Measurements from ENCODE around the gene STAC3.

Gene STAC3

DNA sequence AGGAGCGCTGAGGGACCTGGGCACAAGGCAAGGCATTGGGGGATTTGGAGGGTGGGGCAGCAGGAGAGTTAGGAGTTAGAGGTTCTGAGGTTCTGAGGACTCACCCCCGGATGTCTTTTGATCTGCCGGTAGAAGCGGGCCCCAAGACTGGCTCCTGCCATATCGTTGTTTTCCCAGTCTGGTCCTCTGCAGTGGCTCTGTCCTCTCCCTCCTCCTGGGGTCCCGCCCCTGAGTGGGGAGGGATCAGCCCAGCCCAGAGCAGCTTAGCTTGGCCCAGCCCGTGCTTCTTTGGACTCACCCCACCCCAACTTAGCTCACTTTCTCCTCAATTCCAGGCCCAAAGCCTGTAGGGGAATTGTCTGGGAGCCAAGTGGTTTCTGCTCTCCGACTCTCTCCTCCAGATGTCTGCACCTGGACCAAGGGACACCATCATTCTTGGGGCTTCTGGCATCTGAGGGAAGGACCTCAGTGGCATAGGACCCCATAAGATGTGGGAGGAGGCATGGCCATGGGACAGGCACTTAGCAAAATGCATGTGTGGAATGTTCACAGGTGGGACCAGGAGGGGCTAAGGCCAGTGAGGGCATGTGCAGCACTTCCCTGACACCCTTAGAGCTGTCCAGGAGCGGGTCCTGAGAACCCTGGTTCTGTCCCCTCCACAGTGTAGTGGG lies 13.9 kb downstream of the STAC3 start:
- no peak for DNase-seq (ENCODE audit: extremely low spot score)
- CTCF ChIA-PET = interaction anchor here (1.3 to 22.8 kb wide), 6 partner anchors 9 to 222 kb away, joined by 3 to 403 read pairs (median 50); partner anchors contain the start of genes GLI1, NXPH4, SHMT2 and STAC3
- POLR2A ChIA-PET = interaction anchor here (6.5 kb wide), 1 partner anchor 7 kb away, joined by 32 read pairs; the partner anchor contains the start of gene SHMT2
- TF ChIP-seq, protein P1, sequence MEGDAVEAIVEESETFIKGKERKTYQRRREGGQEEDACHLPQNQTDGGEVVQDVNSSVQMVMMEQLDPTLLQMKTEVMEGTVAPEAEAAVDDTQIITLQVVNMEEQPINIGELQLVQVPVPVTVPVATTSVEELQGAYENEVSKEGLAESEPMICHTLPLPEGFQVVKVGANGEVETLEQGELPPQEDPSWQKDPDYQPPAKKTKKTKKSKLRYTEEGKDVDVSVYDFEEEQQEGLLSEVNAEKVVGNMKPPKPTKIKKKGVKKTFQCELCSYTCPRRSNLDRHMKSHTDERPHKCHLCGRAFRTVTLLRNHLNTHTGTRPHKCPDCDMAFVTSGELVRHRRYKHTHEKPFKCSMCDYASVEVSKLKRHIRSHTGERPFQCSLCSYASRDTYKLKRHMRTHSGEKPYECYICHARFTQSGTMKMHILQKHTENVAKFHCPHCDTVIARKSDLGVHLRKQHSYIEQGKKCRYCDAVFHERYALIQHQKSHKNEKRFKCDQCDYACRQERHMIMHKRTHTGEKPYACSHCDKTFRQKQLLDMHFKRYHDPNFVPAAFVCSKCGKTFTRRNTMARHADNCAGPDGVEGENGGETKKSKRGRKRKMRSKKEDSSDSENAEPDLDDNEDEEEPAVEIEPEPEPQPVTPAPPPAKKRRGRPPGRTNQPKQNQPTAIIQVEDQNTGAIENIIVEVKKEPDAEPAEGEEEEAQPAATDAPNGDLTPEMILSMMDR (IDR thresholded peaks at IDR 0.05; ENCODE audit: control extremely low read depth, extremely low read depth, low read depth, missing control alignments) = no peak

DNA sequence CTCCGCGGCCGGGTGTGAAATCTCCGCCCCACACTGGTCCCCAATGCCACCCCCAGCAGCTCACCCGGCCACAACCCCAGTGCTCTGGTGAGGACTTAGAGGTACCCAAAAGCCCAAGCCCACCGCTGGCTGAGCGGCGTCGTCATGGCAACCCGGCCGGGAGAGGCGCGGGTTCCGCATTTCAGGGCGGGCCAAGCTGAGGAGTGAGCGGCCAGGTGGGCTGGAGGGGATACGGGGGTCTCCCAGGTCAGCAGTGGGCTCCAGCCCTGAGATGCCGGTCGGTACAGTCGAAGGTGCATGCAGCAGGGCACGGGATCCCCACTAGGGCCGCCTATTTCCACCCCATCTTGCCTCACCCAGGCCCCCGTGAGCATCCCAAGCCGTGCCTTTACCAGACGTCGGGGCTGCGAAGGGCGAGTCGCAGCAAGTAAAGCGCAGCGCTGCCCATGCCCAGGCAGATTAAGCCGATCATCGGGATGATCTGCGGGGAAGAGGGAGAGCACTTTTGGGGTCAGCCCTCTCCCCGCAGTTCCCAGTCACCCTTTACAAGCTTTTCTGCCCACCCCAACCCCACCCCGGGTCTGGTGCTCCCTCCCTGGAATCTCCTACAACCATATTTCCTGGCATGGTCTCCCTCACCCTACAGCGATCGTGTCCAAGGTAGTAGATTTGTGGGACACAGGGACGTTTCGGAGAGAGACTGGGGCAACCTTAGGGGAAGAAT lies 14.6 kb downstream of the STAC3 start:
- TF ChIP-seq, protein P1 (IDR thresholded peaks at IDR 0.05; ENCODE audit: control extremely low read depth, extremely low read depth, low read depth, missing control alignments) = no peak
- DNase-seq (ENCODE audit: extremely low spot score) = no peak
- ChIA-PET POLR2A (no interaction called here), CTCF (interaction anchor here (1.0 to 22.8 kb wide), 6 partner anchors 9 to 143 kb away, joined by 3 to 403 read pairs (median 30); partner anchors contain the start of genes NXPH4 and SHMT2)

DNA sequence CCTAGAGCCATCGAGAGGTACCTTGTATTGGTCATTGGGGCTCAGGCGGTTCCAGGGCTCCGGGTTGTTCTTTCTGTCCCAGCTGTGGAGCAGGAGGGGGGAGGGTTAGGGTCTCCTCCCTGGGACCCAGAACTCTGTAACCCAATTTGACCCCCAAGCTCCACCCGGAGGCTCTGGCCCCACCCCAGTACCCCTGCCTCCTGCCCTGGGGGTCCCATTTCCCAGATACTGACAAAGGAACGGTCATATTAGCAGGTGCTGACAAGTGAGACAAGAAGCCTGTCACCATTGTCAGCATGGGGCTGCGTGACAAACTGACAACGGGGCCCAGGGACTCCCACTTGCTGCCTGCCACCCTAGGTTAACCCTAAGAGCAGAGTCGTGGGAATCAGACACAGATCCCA lies 15.3 kb downstream of the STAC3 start:
- ChIA-PET CTCF (interaction anchor here (1.0 to 22.8 kb wide), 3 partner anchors 9 to 21 kb away, joined by 4 to 403 read pairs (median 9); partner anchors contain the start of gene NXPH4), POLR2A (no interaction called here)
- no peak for DNase-seq (ENCODE audit: extremely low spot score)
- TF ChIP-seq, protein P1 (IDR thresholded peaks at IDR 0.05; ENCODE audit: control extremely low read depth, extremely low read depth, low read depth, missing control alignments) = no peak

DNA sequence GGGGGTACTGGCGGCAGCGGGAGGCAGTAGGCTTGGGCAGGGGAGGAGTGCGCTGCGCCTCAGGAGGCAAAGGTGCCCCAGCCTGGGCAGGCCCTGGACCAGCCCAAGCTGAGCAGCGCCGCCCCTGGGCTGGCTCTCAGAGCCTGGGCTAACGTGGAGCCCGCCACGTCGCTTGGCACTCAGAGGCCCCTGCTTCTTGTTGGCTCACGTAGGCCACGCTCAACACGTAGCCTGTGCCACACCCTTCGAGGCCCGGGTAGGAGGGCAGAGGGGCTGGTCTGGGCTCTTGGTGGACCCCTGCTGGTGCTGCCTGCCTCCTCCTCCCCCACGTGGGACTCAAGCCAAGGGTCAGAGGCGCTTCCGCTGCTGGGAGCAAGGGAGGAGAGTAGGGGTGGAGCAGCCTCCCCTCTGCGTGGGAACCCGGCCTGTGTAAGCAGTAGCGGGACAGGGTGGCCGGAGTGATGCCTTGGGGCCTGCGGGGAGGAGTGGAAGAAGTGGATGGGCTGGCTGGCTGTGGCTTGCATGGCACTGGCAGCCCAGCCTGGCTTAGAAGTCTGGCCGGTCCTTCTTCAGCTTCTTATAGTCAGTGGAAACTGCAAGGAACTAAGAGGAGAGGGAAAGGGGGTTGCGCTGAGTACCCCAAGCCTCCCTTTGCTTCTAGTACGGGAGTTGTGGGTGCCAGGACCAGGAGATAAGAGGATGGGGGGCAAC lies 15.8 kb downstream of the STAC3 start:
- DNase-seq (ENCODE audit: extremely low spot score) = no peak
- TF ChIP-seq, protein P1 (IDR thresholded peaks at IDR 0.05; ENCODE audit: control extremely low read depth, extremely low read depth, low read depth, missing control alignments) = no peak
- ChIA-PET CTCF (interaction anchor here (1.0 to 22.8 kb wide), 3 partner anchors 9 to 21 kb away, joined by 4 to 403 read pairs (median 9); partner anchors contain the start of gene NXPH4), POLR2A (no interaction called here)

DNA sequence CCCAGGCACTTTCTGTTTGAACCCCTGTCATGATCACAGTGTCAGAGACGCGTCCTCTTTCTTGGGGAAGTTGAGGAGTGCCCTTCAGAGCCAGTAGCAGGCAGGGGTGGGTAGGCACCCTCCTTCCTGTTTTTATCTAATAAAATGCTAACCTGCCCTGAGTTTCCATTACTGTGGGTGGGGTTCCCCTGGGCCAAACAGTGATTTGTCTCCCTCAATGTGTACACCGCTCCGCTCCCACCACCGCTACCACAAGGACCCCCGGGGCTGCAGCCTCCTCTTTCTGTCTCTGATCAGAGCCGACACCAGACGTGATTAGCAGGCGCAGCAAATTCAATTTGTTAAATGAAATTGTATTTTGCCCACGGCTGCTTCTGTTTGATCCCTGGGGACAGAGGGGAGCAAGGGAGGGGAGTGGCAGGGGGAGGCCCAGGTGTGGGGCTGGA lies 16.4 kb downstream of the STAC3 start:
- ChIA-PET CTCF (interaction anchor here (2.4 to 22.8 kb wide), 3 partner anchors 6 to 20 kb away, joined by 9 to 403 read pairs (median 348); partner anchors contain the start of gene NXPH4), POLR2A (no interaction called here)
- DNase-seq (ENCODE audit: extremely low spot score) = no peak
- TF ChIP-seq, protein P1 (IDR thresholded peaks at IDR 0.05; ENCODE audit: control extremely low read depth, extremely low read depth, low read depth, missing control alignments) = no peak

DNA sequence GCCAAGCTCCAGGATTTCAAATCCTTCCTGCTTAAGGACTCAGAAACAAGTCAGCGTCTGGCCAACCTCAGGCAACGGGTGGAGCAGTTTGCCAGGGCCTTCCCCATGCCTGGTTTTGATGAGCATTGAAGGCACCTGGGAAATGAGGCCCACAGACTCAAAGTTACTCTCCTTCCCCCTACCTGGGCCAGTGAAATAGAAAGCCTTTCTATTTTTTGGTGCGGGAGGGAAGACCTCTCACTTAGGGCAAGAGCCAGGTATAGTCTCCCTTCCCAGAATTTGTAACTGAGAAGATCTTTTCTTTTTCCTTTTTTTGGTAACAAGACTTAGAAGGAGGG lies 16.8 kb downstream of the STAC3 start:
- no peak for DNase-seq (ENCODE audit: extremely low spot score)
- ChIA-PET CTCF (interaction anchor here (1.3 to 22.8 kb wide), 4 partner anchors 7 to 123 kb away, joined by 4 to 403 read pairs (median 178); partner anchors contain the start of genes NXPH4 and STAT6), POLR2A (no interaction called here)
- TF ChIP-seq, protein P1 (IDR thresholded peaks at IDR 0.05; ENCODE audit: control extremely low read depth, extremely low read depth, low read depth, missing control alignments) = no peak

Measured in GM10248 (cell line).